Immature natural killer cell (primary cell): Measurements from ENCODE around the gene FOXI3. TPM values are rescaled to one million over a fixed set of nuclear protein-coding genes. Genes with fewer than 3 reads are reported as not detected.
"Not testable (repeated sequence)": the region's sequence is repeated elsewhere in the genome, so short reads cannot be mapped to it uniquely, and the experiment has no call there.

Experiments used
- DNase-seq, 3 donors: peaks; one replicate each; pipeline ENCODE4 v3.0.0; 2022; ENCODE audit warnings: mixed read lengths in 1 of 3
- H3K27ac Mint-ChIP-seq, 6 donors: one replicate each; pipeline ENCODE4 v1.8.0; 2020; ENCODE audit warnings: mixed read lengths in 6 of 6, mild to moderate bottlenecking in 5 of 6, inconsistent platforms in 4 of 6, moderate library complexity in 3 of 6
- H3K27me3 Mint-ChIP-seq, 3 donors: one replicate each; pipeline ENCODE4 v1.8.0; 2020 to 2021; ENCODE audit warnings: low read depth in 3 of 3, mild to moderate bottlenecking in 3 of 3, mixed read lengths in 3 of 3, moderate library complexity in 3 of 3, inconsistent platforms in 1 of 3
- H3K36me3 Mint-ChIP-seq, 3 donors: one replicate each; pipeline ENCODE4 v1.8.0; 2020; ENCODE audit warnings: mixed read lengths in 3 of 3, inconsistent platforms in 2 of 3, mild to moderate bottlenecking in 2 of 3
- H3K4me1 Mint-ChIP-seq, 2 donors: one replicate each; pipeline ENCODE4 v1.8.0; 2020; ENCODE audit warnings: inconsistent platforms in 2 of 2, mild to moderate bottlenecking in 2 of 2, mixed read lengths in 2 of 2, moderate library complexity in 1 of 2
- H3K4me3 Mint-ChIP-seq, 5 donors: one replicate each; pipeline ENCODE4 v1.8.0; 2020; ENCODE audit warnings: mild to moderate bottlenecking in 5 of 5, mixed read lengths in 5 of 5, inconsistent platforms in 3 of 5, moderate library complexity in 3 of 5
- H3K9me3 Mint-ChIP-seq, 6 donors: one replicate each; pipeline ENCODE4 v1.8.0; 2020; ENCODE audit warnings: mild to moderate bottlenecking in 6 of 6, mixed read lengths in 6 of 6, inconsistent platforms in 4 of 6, moderate library complexity in 3 of 6
- polyA plus RNA-seq, 3 donors: library from polyadenylated mRNA; unstranded; fragments of 300-500 nt; fragmentation: Illumina TruSeq; gene quantifications; one replicate each; pipeline ENCODE4 v1.2.3, GENCODE V29; 2021

Gene FOXI3
- polyA plus RNA-seq, 3 donors from 2014 or later: not detected

GRCh38 chr2:88408870-88409269 is 43.6 kb downstream of the FOXI3 start:
- not testable (repeated sequence) for H3K27me3 Mint-ChIP-seq, H3K36me3 Mint-ChIP-seq

GRCh38 chr2:88400037-88400767 is 52.3 kb downstream of the FOXI3 start:
- Mint-ChIP-seq H3K9me3 (no peaks in the 10 kb centered on the region), H3K4me3 (no peak overlapping the region), H3K27ac (no peak overlapping the region), H3K36me3 (no peaks in the 10 kb centered on the region), H3K27me3 (peaks cover 3 to 9% (median 4%) of the 10 kb centered on the region in 3 donors), H3K4me1 (no peaks in the 10 kb centered on the region)
- no peak for DNase-seq

More at GRCh38 chr2:88408870-88409269, 43.6 kb downstream of the FOXI3 start:
- not testable (repeated sequence) for H3K9me3 Mint-ChIP-seq, H3K4me3 Mint-ChIP-seq, DNase-seq, H3K4me1 Mint-ChIP-seq, H3K27ac Mint-ChIP-seq

GRCh38 chr2:88398180-88398579 is 54.3 kb downstream of the FOXI3 start:
- Mint-ChIP-seq H3K4me1 (no peaks in the 10 kb centered on the region), H3K36me3 (no peaks in the 10 kb centered on the region), H3K9me3 (no peaks in the 10 kb centered on the region), H3K27me3 (peaks cover 4 to 12% (median 6%) of the 10 kb centered on the region in 3 donors), H3K4me3 (no peak overlapping the region), H3K27ac (no peak overlapping the region)
- DNase-seq: no peak

Other genes with a start within 250 kb of the FOXI3 start
- 10 to 100 TPM in 1 of 3 donors, 1 to 10 TPM in 2; 3.5 to 14.2 (median 4.4) TPM for gene EIF2AK3, start 174.8 kb upstream of the FOXI3 start, polyA plus RNA-seq
- gene RPIA, start 239.0 kb upstream of the FOXI3 start, polyA plus RNA-seq: 10 to 100 TPM; 32.5 to 48.9 (median 46.2) TPM